ENCODE results near the gene ZFR2.
A peak's percentile ranks its signal among the peaks of the same experiment; 100 is the strongest.

ZFR2 gene

DNA sequence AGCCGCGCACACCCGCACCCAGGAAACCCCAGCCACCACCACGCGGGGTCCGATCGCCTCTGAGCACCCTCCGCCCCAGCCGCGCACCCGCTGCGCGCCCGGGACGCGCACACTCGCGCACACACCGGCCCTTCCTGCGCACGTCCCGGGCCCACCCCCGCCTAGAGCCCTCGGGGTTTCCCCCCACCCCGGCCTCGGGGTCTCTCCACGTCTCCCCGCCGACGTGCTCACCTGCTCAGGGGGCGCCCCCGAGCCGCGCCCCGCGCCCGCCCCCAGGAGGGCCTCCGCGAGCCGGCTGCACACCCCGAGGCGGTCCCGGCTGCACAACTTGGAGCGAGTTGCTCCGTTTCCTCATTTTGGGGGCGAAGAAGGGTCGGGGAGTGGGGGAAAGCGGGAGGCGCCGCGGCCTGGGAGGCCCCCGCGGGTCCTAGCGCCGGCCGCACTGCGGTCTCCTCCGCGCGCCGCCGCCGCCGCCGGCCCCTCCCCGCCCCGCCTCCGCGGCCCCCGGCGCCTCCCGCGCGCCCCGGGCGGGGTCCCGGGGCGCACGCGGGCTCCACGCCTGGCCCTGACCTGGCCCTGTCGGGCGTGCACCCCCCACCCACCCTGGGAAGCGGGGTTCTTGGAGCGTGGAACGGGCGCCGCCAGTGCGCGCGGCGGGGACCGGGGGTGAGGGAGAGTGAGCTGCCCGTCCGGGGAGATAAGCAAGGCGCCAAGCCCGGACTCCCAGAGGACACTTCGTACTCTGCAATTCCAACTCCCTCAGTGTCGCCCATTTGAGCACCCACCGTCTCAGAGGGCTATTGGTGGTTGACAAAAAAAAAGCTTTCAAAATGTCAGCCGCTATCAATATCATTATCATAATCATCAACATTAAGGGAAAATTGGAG is 82.7 kb downstream of the ZFR2 start, which contains the start of gene MATK:
MATK (minus strand) TSS at position 444 of the 887 bp plus-strand sequence. CDS start 1,246 bp downstream, outside the sequence.
- DNase-seq (ENCODE audit: low spot score), result no peak

DNA sequence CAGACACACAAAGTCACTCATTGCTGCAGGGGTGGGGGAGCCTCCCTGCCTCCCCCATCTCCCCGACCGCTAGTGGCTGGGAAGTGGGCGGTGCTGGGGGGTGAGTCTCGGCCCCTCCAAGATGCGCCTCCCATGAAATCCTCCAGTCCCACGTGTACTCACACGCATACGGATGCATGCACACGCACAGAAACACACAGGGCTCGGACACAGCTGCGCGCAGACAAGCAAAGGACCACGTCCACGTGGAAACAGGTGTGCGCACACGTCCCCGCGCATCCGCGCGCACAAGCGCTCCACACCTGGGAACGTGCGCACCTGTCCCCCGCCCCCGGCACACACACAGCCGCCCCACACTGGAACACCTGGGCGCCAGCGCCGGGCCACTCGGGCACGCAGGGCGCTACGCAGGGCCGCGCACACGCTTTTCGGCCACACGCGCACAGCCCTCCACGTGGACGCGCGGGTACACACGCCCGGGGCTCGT is 83.3 kb downstream of the ZFR2 start:
- no peak for DNase-seq (ENCODE audit: low spot score)

DNA sequence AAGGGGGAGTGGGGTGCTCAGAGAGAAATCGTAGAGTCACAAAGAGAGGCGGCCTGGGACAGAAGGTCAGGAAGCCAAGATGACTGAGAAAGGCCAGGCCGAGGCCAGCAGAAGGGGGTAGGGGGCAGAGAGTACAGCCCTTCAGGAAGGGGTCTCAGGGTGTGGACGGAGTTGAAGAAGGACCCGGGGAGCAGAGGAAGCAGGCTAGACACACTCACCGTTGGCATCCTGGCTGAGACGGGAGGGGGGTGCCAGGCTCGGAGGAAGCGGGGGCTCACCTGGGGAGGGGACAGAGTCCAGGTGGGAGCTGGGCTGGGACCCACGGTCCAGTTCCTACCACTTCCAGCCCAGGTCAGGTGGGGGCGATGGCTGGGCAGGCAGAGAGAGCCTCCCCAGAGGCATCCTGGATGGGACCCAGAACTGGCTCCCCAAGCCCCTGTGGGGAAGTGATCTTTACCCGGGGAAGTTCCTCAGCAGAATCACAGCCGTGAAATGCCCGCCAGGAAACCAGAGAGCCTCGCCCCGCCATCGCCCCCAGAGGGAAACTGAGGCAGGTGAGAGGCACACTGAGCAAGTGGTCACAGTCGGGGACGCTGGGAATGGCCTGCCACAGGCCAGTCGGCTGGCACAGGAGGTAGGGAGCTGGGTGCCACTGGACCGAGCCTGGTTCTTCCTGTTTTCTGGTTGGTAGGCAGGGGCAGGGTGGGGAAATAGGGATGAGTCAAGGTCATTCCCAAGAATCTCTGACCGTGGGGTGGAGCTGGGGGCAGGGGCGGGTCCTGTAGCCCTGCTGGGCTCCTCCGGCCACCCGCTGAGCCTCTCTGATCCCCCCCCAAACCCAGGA is 84.0 kb downstream of the ZFR2 start:
- DNase-seq (ENCODE audit: low spot score), result peak; percentile 48

DNA sequence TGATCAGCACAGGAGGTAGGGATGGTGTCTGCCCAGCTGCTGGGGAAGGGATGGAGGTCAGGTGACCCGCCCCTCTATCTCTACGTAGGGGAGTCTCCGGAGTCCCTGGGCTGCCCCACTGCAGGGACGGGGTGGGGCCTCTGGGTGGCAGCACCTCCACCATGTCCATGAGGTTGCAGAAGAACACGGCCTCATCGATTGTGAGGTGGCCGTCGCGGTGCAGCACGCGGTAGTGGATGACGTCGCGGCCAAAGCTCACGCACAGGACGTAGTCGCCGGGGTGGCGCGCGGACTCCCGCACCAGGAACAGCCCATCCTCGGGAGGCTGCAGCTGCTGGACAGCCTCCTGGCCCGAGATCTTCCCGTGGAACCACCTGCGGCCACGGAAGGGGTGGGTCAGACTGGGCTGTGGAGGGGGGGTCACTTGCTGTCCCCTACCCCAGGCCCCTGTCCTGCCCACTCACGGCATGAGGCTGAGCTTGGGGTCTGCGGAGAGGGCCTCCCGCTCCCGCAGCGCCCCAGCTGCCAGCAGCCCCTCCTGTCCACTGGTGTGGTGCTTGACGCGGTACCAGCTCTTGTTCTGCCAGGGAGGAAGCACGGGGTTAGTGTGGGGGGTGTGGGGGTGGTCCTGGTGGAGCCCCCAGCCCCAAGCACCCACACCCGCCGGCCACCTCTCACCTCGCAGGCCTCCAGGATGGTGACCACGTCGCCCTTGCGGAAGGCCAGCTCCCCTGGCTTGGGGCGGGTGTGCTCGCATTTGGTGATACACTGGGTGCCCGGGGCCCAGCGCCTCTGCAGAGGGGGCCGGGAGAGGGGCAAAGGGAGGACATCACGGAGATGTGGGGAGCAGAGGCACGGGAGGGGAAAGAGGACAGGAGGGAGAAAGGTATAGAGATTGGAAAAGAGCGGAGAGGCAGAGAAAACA is 84.9 kb downstream of the ZFR2 start:
- DNase-seq (ENCODE audit: low spot score), result peak; percentile 35

DNA sequence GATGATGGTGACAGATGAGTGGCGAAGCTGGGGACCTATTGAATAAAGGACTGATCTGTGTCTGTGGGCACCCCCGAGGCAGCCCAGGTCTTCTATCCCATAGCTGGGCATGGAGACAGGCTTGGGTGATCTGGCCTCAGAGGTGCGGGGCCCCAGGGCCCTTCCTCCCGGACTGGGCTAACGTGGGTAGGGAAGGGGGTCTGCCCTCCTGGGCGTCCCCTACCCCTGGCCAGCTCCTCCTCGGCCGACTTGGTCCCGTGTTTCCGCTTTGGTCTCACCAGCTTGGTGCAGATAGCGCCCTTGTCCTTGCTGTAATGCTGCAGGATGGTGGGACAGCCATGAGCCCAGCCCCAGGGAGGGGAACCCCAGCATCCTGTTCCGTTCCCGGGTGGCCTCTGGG is 85.9 kb downstream of the ZFR2 start:
- DNase-seq (ENCODE audit: low spot score), result no peak

DNA sequence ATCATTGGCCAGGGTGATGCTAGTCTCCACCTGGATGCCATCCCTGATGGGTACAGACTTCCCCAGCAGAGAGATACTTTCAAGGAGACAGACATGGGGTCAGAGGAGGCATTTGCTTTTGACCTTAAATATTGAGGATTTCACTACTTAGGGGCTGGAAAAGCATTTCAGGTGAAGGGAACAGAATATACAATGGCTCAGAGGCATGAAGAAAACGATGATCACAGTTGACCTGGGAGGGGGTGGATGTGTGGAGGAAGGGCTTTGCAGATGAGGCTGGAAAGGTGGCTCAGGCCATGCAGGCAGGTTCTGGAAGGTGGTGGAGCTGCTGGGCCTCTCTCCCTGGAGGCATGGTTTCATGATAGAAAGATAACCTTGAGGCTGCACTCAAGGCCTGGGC is 86.5 kb downstream of the ZFR2 start:
- DNase-seq (ENCODE audit: low spot score), result no peak

DNA sequence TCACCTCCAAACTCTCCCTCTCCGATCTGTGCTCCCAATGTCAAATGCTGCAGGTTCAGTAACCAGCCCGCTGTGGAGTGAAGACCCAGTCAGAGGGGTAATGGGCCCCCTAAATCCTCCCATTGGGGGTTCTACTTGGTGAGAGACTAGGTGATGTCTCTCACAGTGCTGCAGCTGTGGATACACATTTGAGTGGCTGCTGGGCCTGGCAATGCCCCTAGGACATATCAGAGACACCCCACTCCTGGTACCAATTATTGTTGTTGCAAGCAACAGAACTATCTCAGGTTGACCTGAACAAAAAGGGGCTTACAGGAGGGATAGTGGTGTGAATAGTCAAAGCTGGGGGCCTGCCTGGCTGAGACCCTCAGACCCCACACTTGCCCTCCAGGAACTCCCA is 87.2 kb downstream of the ZFR2 start:
- DNase-seq (ENCODE audit: low spot score), result no peak

DNA sequence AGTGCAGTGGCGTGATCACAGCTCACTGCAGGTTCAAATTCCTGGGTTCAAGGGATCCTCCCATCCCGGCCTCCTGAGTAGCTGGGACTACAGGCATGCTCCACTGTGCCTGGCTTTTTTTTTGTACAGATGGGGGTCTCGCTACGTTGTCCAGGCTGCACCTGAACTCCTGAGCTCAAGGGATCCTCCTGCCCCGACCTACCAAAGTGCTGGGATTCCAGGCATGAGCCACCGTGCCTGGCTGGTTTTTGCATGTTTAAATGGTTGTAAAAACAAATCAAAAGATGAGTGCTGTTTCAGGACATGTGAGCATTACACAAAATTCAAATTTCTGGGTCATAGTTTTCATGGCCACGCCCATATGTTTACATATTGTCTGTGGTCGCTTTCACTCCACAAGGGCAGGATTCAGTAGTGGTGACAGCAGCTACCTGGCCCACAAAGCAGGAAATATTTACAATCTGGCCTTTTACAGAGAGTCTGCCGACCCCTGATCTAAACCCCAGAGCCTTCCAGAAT is 88.0 kb downstream of the ZFR2 start:
- DNase-seq (ENCODE audit: low spot score), result no peak

DNA sequence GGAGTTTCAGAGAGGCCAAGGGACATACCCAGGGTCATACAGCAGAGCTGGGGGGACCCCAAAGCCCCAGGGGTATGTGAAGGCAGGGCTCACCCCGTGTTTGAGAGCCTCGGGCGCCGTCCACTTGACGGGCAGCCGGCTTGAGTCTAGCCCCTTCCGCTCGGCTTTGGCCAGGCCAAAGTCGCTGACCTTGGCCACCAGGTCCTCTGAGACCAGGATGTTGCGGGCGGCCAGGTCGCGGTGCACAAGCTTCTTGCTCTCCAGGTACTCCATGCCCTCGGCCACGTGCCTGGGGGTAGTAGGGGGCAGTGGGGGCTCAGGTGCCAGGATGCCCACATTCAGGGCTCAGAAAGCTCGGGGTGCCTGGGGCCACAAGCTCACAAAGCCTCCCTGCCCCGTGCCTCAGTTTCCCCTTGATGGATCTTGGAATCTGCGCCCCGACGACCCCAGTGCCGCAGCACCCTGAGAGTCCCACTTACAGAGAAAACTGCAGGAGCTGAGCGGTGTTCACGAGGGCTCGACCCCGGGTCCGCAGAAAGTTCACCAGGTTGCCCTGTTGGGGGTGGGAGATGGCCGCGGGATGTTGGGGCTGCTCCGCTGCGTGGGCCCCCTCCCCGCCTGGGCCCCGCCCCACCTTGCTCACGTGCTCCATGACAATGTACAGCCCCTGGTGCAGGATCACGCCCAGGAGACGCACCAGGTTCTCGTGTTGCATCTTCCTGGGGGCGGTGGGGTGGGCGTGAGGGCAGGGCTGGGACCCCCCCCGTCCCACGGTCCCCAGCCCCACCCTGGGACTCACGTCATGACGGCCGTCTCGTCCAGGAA is 89.7 kb downstream of the ZFR2 start:
- no peak for DNase-seq (ENCODE audit: low spot score)

DNA sequence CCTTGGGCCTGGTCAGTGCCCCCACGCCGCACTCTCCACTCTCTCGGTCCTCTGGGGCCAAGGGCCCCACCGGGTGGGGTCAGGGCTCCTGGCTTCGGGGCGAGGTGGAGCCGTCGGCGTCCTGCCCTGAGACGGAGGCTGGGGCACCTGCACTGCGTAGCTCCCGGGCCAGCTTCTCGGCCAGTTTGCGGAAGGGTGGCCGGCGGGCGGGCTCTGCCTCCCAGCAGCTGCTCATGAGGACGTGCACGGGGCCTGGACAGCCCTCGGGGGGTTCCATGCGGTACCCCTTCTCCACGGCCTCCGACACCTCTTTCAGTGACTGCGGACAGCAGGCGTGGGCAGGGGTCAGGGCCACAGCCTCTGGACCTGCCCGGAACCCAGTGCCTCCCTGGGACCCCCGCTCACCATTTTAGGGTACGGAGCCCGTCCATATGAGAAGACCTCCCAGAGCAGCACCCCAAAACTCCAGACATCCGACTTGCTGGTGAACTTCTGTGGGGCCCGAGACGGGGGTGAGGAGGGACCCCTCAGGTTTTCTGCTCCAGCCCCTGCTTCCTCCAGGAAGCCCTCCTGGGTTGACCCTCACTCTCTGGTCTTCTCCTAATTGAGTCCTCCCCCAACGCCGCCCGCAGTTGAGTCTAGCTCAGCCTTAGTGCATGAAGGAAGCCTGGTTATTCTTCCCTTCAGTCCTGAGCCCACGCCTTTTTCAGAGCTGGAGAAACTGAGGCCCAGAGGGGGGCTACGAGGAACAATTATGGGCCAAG is 90.6 kb downstream of the ZFR2 start:
- no peak for DNase-seq (ENCODE audit: low spot score)

DNA sequence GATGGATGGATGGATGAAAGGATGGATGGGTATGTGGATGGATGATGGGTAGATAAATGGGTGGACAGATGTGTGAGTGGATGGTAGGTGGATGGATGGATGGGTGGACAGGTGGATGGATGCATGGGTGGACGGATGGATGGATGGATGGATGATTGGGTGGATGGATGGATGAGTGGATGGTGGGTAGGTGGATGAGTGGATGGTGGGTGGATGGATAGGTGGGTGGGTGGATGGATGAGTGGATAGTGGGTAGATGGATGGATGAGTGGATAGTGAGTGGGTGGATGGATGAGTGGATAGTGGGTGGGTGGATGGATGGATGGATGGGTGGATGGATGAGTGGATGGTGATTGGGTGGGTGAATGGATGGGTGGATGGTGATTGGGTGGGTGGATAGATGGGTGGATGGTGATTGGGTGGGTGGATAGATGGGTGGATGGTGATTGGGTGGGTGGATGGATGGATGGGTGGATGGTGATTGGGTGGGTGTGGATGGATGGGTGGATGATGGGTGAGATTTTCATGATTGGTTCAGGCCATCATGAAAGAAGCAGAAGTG is 92.3 kb downstream of the ZFR2 start:
- no peak for DNase-seq (ENCODE audit: low spot score)

DNA sequence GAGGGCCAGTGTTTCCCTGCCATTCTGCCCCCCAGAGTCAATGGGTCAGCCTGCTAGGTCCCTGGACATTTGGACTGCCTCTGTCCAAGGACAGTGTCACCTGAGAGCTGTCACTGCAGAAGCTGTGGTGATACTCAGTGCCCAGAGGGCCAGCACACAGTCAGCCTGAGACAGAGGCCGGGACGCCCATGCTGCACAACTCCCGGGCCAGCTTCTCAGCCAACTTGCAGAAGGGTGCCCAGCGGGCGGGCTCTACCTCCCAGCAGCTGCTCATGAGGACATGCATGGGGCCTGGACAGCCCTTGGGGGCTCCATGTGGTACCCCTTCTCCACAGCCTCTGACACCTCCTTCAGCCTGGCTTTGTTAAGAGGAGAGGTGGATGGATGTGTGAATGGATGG is 93.0 kb downstream of the ZFR2 start:
- no peak for DNase-seq (ENCODE audit: low spot score)

DNA sequence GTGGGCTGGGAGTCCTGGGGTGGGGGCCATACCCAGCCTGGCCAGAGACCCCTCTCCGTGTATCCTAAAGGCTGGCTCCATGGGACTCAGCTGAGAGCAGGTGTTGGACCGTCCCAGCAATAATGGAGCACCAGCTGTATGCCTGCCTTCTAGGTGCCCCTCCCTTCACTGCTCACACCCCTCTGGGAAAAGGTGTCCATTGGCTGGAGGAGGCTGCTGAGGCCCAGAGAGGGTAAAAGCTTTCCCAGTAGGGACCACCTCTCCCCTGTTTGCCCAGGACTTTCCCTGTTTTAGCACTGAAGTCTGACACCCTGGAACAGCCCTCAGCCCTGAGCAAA is 93.5 kb downstream of the ZFR2 start:
- DNase-seq (ENCODE audit: low spot score), result no peak

DNA sequence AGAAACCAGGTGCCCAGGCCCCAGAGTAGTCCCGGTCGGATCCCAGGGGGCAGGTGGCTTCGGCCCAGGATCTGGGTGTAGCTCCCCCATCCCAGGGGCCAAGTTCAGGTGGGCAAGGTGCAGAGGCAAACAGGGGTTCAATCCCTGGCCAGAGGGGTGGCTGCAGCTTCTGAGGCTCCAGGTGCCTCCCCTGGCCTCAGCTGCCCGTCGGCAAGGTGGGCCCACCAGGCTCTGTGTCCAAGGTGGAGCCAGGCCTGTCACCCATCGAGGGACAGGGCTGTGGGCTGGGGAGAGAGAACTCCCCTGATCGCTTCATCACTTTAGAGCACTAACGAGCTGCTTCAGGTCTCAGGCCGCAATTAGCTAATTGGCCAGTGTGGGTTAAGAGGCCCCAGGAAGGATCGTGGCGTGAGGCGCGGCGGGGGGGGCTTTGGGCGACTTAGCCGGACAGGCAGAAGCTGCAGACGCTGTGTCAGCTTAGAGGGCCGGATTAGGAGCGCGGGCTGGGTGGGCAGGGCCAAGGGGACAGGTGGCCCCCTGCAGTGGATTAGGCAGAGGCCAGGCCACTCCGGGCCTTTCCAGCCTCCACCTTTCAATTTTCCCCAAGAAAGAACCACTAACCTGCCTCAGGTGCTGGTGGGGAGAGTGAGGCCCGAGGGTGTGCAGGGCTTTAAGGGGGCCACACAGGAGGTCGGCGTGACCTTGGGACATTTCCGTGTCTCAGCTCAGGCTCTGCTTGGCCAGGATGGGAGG is 94.0 kb downstream of the ZFR2 start:
- DNase-seq (ENCODE audit: low spot score), result no peak

DNA sequence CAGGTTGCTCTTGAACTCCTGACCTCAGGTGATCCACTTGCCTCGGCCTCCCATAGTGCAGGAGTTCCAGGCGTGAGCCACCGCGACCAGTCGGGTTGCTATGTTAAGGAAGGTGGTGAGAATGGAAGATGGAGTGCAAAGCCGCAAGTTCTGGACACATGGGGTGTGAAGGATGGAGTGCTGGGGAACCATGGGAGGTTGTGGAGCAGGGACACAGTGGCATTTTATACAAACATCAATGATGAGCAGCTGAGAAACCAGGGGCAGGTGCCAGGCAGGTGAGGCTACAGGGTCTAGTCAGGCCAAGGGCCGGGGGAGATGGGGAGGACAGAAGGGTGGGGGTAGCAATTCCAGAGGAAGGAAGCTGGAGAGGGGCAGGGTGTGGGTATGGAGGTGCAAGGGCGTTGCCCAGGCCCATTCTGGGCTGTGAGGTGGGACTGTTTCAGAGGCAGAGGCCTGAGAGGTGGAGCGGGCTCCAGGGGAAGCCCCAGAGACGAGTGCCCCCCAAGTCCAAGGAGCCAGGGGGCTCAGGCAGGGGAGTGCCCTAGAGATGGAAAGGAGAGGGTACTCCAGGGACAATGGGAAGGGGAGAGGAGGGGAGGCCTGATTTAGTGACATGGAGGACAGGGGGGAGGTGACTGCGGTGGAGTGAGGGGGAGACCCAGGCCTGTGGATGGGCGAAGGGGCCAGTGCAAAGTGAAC is 94.9 kb downstream of the ZFR2 start:
- no peak for DNase-seq (ENCODE audit: low spot score)

DNA sequence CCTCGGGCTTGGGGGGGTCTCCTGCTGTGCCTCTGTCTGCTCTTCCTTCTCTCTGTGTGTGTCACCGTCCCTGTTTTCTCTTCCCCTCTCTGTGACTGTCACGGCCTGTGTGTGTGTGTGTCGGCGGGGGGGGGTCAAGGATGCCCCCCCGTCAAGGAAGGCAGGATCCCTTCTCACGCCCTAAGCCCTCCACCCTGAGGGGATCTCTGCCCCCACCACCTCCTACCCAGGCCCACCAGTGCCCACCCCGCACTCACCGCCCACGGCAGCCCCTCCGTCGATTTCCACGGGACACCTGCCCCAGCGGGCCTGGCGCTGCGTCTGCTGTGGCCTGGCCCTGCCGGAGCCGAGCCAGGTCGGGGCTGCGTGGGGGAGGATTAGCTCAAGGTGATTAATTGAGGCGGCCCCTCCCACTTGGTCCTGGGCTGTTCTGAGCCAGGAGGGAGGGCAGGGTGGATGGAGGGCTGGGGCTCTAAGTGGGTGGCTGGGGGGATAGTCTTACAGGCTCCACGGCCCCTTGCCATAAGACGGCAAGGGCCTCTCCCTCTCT is 96.9 kb downstream of the ZFR2 start, which contains the start of gene RAX2:
RAX2 (minus strand) TSS at position 323 of the 550 bp plus-strand sequence. CDS start 486 bp downstream, outside the sequence.
- no peak for DNase-seq (ENCODE audit: low spot score)

DNA sequence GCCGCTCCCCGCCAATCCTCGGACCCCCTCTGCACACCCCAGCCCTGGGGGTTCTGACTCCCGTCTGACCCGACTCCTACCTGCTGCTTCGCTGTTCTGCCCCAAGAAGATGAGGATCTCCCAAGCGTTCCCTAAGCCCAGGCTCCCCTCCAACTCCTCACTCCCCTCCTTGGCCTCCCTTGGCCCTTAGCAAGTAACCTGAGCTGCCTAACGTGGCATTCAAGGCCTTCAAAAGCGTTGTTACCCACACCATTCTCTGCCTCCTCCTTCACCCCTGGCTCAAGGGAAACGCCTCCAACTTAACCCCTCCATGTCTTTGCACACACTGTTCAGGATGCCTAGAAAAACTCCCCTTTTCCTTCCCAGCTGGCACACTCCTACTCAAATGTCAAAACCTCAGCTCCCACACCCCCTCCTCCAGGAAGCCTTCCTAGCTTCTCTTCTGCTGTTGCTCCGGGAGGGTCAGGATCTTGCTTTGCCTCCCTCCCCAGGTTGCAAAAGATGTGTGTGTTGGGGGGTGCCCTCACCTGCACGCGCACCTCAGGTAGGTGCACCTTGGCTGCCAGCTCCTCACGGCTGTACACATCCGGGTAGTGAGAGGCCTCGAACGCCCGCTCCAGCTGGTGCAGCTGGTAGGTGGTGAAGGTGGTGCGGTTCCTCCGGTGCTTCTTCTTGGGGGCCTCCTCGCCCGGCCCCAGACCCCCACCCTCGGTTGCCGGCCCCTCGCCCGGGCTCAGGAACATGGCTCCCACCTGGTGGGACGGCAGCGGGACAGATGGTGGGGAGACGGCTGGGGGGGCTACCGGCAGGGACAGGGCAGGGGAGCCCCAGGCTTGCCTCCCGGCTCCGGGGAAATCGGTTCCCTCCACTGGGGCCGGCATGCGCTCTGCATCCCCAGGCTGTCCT is 97.6 kb downstream of the ZFR2 start:
- no peak for DNase-seq (ENCODE audit: low spot score)

Measured in AG20443 (cell line).